ENCODE results near the gene PON3. TPM values are rescaled to one million over a fixed set of nuclear protein-coding genes. Genes with fewer than 3 reads are reported as not detected.

Gene PON3
- total and polyA plus RNA-seq, 12 donors = 0.23 to 2.7 (median 0.64) TPM; not detected in 1

DNA sequence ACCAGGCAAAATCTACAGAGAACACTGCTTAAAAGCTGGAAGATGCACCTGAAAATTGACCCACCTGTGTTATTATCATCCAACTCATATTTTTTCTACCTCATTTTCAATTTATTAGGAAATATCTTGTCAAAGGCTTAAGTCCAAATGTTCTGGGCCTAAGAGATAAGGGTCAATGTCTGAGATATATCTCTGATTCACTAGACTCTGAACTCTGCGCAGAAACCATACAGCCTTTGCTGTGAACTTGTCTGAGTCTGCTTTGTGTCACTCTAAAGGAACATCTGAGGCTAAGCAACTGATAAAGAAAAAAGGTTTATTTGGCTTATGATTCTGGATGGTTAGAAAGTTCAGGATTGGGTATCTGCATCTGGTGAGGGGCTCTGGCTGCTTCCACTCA, 75.5 kb downstream of the PON3 start:
- no peak for ATAC-seq
- intact Hi-C loops (cut with DNase I) = no loop called here

DNA sequence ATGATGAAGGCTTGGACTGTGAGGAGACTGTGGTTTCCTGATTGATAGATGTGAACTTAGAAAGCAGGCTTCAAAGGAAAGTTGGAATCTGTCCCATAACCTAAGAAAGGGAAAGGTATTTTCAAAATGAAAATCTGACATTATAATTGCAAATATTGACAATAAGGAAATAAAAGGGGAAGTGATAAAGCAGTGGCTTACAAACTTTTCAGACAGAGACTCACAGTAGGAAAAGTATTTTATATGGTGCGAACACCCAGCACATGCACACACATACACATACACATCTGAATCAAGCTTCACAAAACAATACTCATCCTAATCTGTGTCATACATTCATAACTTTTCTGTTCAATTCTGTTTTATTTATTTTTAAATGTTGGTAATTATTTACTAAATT, 76.6 kb downstream of the PON3 start:
- Histone ChIP-seq H3K27ac (no peak overlapping the region), H3K4me1 (no peaks in the 10 kb centered on the region), H3K27me3 (peaks cover 0 to 19% (median 9%) of the 10 kb centered on the region in 7 donors), H3K4me3 (no peak overlapping the region), H3K9me3 (no peaks in the 10 kb centered on the region), H3K36me3 (no peaks in the 10 kb centered on the region)
- no peak for DNase-seq
- intact Hi-C loops (cut with DNase I) = no loop called here
- ATAC-seq = no peak
- 95 to 97% methylated on average over 1 of the region's 1 CpG for WGBS, 2 donors
- no peak for TF ChIP-seq CTCF (IDR thresholded peaks at IDR 0.05)

More for the DNA sequence above, 75.5 kb downstream of the PON3 start:
- Histone ChIP-seq H3K36me3 (no peaks in the 10 kb centered on the region), H3K4me1 (no peaks in the 10 kb centered on the region), H3K4me3 (no peak overlapping the region), H3K27me3 (peaks cover 0 to 30% (median 18%) of the 10 kb centered on the region in 7 donors), H3K27ac (no peak overlapping the region), H3K9me3 (no peaks in the 10 kb centered on the region)
- DNase-seq = no peak
- WGBS, 2 donors = 90 to 93% methylated on average over 1 of the region's 1 CpG
- no peak for TF ChIP-seq CTCF (IDR thresholded peaks at IDR 0.05)

- Histone ChIP-seq H3K36me3 (no peaks in the 10 kb centered on the region), H3K4me3 (no peak overlapping the region), H3K4me1 (no peaks in the 10 kb centered on the region), H3K27me3 (peaks cover 0 to 9% (median under 1%) of the 10 kb centered on the region in 7 donors), H3K9me3 (no peaks in the 10 kb centered on the region), H3K27ac (no peak overlapping the region)
- TF ChIP-seq CTCF (IDR thresholded peaks at IDR 0.05) = no peak
- no peak for ATAC-seq
- intact Hi-C loops (cut with DNase I) = no loop called here
- WGBS, 2 donors = 85 to 86% methylated on average over 8 of the region's 8 CpGs
- DNase-seq = no peak
These were observed 77.6 kb downstream of the PON3 start for GRCh38 chr7:95318501-95319100.

DNA sequence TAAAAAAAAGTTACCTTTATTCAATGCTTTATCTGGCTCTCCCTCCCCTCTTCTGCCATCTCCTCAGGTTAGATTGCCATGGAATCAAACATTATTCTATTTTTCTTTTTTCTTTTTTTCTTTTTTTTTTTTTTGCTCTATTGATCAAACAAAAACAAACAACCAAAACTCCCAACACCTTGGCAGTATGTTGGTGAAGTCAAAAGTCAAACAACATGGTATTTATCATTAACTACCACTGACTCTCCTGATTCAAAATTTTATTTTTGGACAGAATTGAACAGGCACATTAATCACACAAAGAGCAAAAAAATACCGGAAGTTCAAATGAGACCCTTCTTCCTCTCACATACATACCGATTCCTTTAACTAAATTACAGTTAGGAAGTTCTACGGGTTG, 78.2 kb downstream of the PON3 start:
- TF ChIP-seq CTCF (IDR thresholded peaks at IDR 0.05) = no peak
- Histone ChIP-seq H3K4me1 (no peaks in the 10 kb centered on the region), H3K27ac (no peak overlapping the region), H3K4me3 (no peak overlapping the region), H3K36me3 (no peaks in the 10 kb centered on the region), H3K27me3 (peaks cover 0 to 7% (median 0%) of the 10 kb centered on the region in 7 donors), H3K9me3 (no peaks in the 10 kb centered on the region)
- DNase-seq = no peak
- WGBS, 2 donors = 66 to 82% methylated on average over 3 of the region's 3 CpGs
- ATAC-seq = no peak
- intact Hi-C loops (cut with DNase I) = no loop called here
